ENCODE data around the gene SLC9A3.
"Not testable (repeated sequence)": the region's sequence is repeated elsewhere in the genome, so short reads cannot be mapped to it uniquely, and the experiment has no call there.

The SLC9A3 gene

GRCh38 chr5:474232-474839 lies 49.9 kb downstream of the SLC9A3 start:
- not testable (repeated sequence) for DNase-seq

GRCh38 chr5:473551-474192 lies 50.6 kb downstream of the SLC9A3 start:
- peak; percentile 65 to 67 for DNase-seq

GRCh38 chr5:472656-473550 lies 51.3 kb downstream of the SLC9A3 start:
- peak; percentile 93 to 94 for DNase-seq

- peak; percentile 55 to 59 for DNase-seq
These were observed 52.1 kb downstream of the SLC9A3 start for GRCh38 chr5:472076-472655.

- DNase-seq = no peak
These were observed 52.5 kb downstream of the SLC9A3 start for GRCh38 chr5:471750-472058.

GRCh38 chr5:470961-471749 lies 53.1 kb downstream of the SLC9A3 start:
- no peak for DNase-seq

- DNase-seq = no peak
These were observed 54.3 kb downstream of the SLC9A3 start for GRCh38 chr5:469752-470483.

GRCh38 chr5:468401-468800 lies 55.8 kb downstream of the SLC9A3 start:
- DNase-seq = no peak

- no peak for DNase-seq
These were observed 57.5 kb downstream of the SLC9A3 start for GRCh38 chr5:466661-467310.

- DNase-seq = no peak
These were observed 58.5 kb downstream of the SLC9A3 start for GRCh38 chr5:465591-466403.

GRCh38 chr5:464843-465590 lies 59.2 kb downstream of the SLC9A3 start:
- DNase-seq = no peak

GRCh38 chr5:464446-464842 lies 59.8 kb downstream of the SLC9A3 start:
- DNase-seq = no peak

GRCh38 chr5:463952-464351 lies 60.3 kb downstream of the SLC9A3 start:
- DNase-seq = peak; percentile 70 to 72

GRCh38 chr5:463301-463700 lies 60.9 kb downstream of the SLC9A3 start:
- DNase-seq = no peak

GRCh38 chr5:462051-462481 lies 62.2 kb downstream of the SLC9A3 start:
- no peak for DNase-seq

- DNase-seq = no peak
These were observed 64.0 kb downstream of the SLC9A3 start for GRCh38 chr5:460273-460625.

- DNase-seq = no peak
These were observed 64.5 kb downstream of the SLC9A3 start for GRCh38 chr5:459562-460272.

GRCh38 chr5:458547-459353 lies 65.5 kb downstream of the SLC9A3 start:
- peak; percentile 83 to 84 for DNase-seq
